Activated CD4-positive, alpha-beta T cell treated with anti-CD3 and anti-CD28 coated beads, Interleukin-2, Interleukin-4, amounts not matched to agents 100 ng/mL and 50 ng/mL, durations not matched to agents 16 hours and 8 hours (primary cell): ENCODE measurements around the gene INPP5A.

Experiments used
- DNase-seq: peaks from one replicate; pipeline ENCODE4 v3.0.0-alpha.2; 2020; ENCODE audit warnings: low spot score

The INPP5A gene

GRCh38 chr10:132743925-132744490 lies 206.4 kb downstream of the INPP5A start:
- no peak for DNase-seq

- no peak for DNase-seq
Observed at GRCh38 chr10:132744839-132745238, 207.3 kb downstream of the INPP5A start.

- DNase-seq, result no peak
Observed at GRCh38 chr10:132745511-132745910, 207.9 kb downstream of the INPP5A start.

GRCh38 chr10:132745971-132746370 lies 208.4 kb downstream of the INPP5A start:
- DNase-seq, result no peak

- no peak for DNase-seq
Observed at GRCh38 chr10:132746386-132746785, 208.8 kb downstream of the INPP5A start.

- DNase-seq, result no peak
Observed at GRCh38 chr10:132746801-132747625, 209.4 kb downstream of the INPP5A start.

- no peak for DNase-seq
Observed at GRCh38 chr10:132748135-132748534, 210.5 kb downstream of the INPP5A start.

GRCh38 chr10:132748545-132749370 lies 211.2 kb downstream of the INPP5A start:
- DNase-seq, result no peak

- DNase-seq, result no peak
Observed at GRCh38 chr10:132749371-132749795, 211.8 kb downstream of the INPP5A start.

- DNase-seq, result no peak
Observed at GRCh38 chr10:132750936-132751335, 213.3 kb downstream of the INPP5A start.

- no peak for DNase-seq
Observed at GRCh38 chr10:132752378-132752777, 214.8 kb downstream of the INPP5A start.

GRCh38 chr10:132752961-132753360 lies 215.4 kb downstream of the INPP5A start:
- DNase-seq, result no peak

GRCh38 chr10:132753596-132753995 lies 216.0 kb downstream of the INPP5A start:
- no peak for DNase-seq

- DNase-seq, result no peak
Observed at GRCh38 chr10:132754071-132754470, 216.5 kb downstream of the INPP5A start.

GRCh38 chr10:132755166-132755711 lies 217.7 kb downstream of the INPP5A start:
- DNase-seq, result no peak

- no peak for DNase-seq
Observed at GRCh38 chr10:132756591-132756990, 219.0 kb downstream of the INPP5A start.

- no peak for DNase-seq
Observed at GRCh38 chr10:132757171-132757570, 219.6 kb downstream of the INPP5A start.

GRCh38 chr10:132758865-132759264 lies 221.3 kb downstream of the INPP5A start:
- no peak for DNase-seq

GRCh38 chr10:132761395-132762060 lies 223.9 kb downstream of the INPP5A start:
- DNase-seq, result no peak

- DNase-seq, result no peak
Observed at GRCh38 chr10:132762267-132762666, 224.7 kb downstream of the INPP5A start.

GRCh38 chr10:132763545-132763944 lies 226.0 kb downstream of the INPP5A start:
- DNase-seq, result no peak

GRCh38 chr10:132764108-132764507 lies 226.5 kb downstream of the INPP5A start:
- no peak for DNase-seq
